Anterior cingulate cortex (tissue), 58 donors: ENCODE data around the gene TMEM72.

Experiments used
- DNase-seq, 58 donors: peaks; one replicate each; lab custom pipeline; 2025; lab: John Stamatoyannopoulos, UW

The TMEM72 gene

GRCh38 chr10:44950326-44951225, 39.4 kb downstream of the TMEM72 start:
- DNase-seq: no peak

DNA sequence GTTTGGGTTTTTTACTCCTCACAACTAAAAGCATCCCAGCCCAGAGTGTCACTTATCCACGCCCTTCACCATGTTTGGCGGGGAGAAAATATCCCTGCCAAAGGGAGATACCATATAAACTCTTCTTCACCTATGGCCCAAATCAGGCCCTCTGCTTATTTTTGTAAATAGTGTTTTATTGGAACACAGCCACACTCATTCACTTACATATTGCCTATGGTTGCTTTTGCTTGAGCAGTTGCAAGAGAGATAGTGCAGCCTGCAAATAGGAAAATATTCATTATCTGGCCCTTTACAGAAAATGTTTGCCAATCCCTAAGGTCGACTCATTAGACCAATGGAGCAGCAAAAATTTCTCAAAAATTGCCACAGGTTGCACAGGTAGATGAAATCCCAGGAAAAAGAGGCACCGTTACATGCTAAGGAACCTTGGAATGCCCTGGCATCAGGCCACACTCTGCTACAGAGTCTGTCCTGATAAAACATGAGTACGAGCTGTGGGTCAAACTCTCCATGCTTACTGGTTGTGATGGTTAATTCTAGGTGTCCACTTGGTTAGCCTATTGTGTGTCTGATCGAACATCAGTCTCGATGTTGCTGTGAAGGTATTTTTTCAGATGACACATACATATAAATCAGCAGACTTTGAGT, 40.6 kb downstream of the TMEM72 start:
- DNase-seq: no peak

- DNase-seq: no peak
Measured at GRCh38 chr10:44952779-44953231, 41.7 kb downstream of the TMEM72 start.

GRCh38 chr10:44954042-44954441, 42.9 kb downstream of the TMEM72 start:
- DNase-seq: no peak

DNA sequence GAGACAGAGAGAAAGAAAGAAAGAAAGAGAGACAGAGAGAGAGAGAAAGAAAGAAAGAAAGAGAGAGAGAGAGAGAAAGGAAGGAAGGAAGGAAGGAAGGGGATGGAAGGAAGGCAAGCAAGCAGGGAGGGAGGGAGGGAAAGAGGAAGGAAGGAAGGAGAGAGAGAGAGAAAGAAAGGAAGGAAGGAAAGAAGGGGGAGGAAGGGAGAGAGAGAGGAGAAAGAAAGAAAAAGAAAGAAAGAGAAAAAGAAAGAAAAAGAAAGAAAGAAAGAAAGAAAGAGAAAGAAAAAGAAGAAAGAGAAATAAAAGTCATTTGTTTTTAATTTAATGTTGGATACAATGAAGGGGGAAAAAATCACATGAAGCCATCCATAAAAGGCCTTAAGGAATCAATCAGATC, 43.8 kb downstream of the TMEM72 start:
- no peak for DNase-seq

GRCh38 chr10:44955413-44956070, 44.4 kb downstream of the TMEM72 start:
- DNase-seq: no peak

- DNase-seq: no peak
Measured at GRCh38 chr10:44956226-44956625, 45.1 kb downstream of the TMEM72 start.

GRCh38 chr10:44956717-44957706, 45.9 kb downstream of the TMEM72 start:
- DNase-seq: no peak

- DNase-seq: peak in 1 of 58 donors; percentile 25
Measured at GRCh38 chr10:44958196-44958897, 47.2 kb downstream of the TMEM72 start.

- no peak for DNase-seq
Measured at GRCh38 chr10:44958898-44959246, 47.7 kb downstream of the TMEM72 start.

DNA sequence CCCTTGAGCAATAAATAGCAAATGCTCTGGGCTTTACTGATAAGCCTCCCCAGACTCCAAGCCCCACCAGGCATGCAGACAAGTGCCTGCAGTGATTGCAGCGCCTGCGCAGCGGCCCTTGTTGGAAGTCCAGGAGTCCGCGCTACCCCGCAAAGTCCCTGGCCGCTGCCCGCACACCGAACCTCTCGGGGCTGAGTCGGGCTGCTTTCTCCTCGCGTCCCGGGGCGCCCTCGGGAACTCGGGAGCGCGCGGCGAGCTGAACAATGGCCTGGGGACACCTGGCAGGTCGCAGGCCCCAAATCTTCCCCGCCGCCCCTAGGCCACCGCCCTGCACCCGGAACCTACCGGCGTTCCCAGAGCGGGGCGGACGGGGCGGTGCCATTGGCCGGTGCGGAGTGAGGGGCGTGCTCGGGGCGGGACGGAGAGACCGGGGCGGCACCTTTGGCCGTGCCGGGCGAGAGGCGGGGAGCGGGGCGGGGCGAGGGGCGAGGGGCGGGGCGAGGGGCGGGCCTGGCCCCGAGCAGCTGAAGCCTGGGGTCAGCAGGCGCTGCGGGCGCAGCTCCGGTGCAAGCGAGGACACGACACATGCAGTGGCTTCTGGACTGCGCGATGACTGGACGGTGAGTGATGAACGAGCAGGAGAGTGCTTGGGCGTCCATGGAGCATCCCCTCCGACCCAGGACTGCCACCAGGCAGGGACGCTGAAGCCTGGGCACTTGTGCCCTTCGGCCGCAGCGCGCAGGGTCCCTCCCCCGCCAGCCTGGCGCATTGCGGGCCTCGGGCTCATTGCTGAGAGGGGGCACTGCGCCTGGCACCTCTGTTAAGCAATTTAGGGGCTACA, 48.3 kb downstream of the TMEM72 start, which contains the start of gene RASSF4:
RASSF4 (plus strand) TSS at position 556 of the 841 bp plus-strand sequence. CDS start 10,401 bp downstream, outside the sequence.
- peak in 56 of 58 donors; percentile 63 to 95 (median 88) for DNase-seq

GRCh38 chr10:44960088-44960460, 48.9 kb downstream of the TMEM72 start:
- DNase-seq: no peak

GRCh38 chr10:44960482-44961229, 49.5 kb downstream of the TMEM72 start:
- no peak for DNase-seq

- no peak for DNase-seq
Measured at GRCh38 chr10:44961230-44961571, 50.1 kb downstream of the TMEM72 start.

- peak in 1 of 58 donors; percentile 30 for DNase-seq
Measured at GRCh38 chr10:44961931-44962750, 51.0 kb downstream of the TMEM72 start.

DNA sequence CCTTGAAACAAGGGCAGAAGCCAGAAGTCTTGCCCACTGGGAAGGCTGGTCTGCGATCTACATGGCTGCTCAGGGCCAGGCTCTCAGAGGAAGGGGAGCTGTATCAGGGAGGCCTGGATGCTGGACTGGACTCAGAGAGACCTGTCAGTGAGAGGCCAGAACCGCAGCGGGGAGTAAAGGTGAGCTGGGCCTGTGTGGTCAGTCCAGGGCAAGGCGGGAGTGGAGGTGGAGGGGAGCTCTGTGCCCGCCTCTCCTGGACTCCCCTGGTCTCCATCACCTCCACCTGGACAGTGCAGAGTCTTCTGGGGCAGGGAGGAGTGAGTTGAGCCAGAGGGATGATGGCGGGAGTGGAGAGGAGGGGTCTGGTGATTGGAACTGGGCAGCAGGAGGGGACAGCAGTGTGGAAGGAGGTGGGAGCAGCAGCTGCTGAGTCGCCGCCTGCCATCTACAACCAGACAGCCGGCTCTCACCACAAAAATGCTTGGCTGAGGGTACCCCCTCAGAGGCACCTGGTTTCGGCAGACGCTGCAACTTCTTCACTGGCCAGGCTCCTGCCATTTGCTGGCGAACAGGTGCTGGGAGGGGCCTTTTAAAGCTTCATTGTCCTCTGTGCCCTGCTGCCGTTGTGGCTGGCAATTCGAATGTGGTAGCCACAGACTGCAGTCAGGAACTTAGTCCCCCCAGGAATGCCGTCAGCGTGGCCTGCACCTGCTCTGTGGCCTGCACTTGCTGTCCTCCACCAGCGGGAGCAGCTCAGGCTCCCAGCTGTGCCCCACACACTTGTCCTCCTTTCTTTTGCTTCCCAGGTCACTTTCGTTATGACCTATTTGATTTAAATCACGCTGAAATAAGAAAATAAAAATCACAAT, 52.0 kb downstream of the TMEM72 start:
- DNase-seq: peak in 10 of 58 donors; percentile 29 to 75 (median 55)
